Mammary epithelial cell (primary cell): ENCODE results near the gene CARD19.

Source experiments
- CTCF ChIP-seq, 2 donors: IDR thresholded peaks in 1 of 2; conservative IDR thresholded peaks in 1 of 2; 2 replicates each; pipeline ENCODE4 v1.5.1; 2011 to 2012; ENCODE audit warnings: inconsistent platforms in 2 of 2, low read length in 2 of 2, mild to moderate bottlenecking in 2 of 2, control low read depth in 1 of 2, low read depth in 1 of 2; ENCODE audit not compliant: insufficient read depth in 1 of 2; ENCODE audit errors: extremely low read depth in 1 of 2
- EZH2 ChIP-seq: IDR thresholded peaks from 2 replicates; pipeline ENCODE4 v1.6.1; 2012; ENCODE audit warnings: low read length, inconsistent platforms, borderline replicate concordance

- no peak for TF ChIP-seq EZH2
- no peak for TF ChIP-seq CTCF (conservative IDR thresholded peaks at IDR 0.05 in 1 of 2, IDR thresholded peaks at IDR 0.05 in 1 of 2; ENCODE audit: extremely low read depth in 1 of 2, insufficient read depth in 1 of 2, low read depth in 1 of 2, low read length in 2 of 2)
Measured at GRCh38 chr9:93068956-93069355, 27.1 kb upstream of the CARD19 start.
